ENCODE results near the gene EPHB1. TPM values are rescaled to one million over a fixed set of nuclear protein-coding genes. Genes with fewer than 3 reads are reported as not detected.

EPHB1 gene
- total RNA-seq, 1 experiment from 2014 or later, result 7.0 TPM

DNA sequence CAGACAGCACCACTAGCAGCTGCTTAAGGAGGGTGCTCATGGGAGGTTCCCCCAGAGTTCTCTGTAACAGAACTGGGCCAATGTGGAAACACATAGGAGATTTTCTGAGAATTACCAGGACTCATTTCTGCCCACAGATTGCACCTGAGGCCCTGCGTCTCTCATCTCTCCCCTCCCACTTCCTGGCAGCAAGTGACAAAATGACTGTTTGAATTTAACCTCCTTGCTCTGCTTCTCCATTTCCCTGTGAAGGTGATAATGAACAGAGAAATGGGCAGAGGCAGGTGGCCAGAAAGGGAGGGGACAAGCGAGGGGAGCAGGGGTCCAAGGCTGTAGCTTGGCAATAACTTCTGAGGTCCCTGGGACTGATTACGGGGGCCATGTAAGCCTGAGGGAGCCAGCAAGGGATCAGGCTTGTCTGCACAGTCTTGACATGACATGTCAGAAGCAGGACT lies 8.0 kb downstream of the EPHB1 start (continued):
- TF ChIP-seq, protein P1, sequence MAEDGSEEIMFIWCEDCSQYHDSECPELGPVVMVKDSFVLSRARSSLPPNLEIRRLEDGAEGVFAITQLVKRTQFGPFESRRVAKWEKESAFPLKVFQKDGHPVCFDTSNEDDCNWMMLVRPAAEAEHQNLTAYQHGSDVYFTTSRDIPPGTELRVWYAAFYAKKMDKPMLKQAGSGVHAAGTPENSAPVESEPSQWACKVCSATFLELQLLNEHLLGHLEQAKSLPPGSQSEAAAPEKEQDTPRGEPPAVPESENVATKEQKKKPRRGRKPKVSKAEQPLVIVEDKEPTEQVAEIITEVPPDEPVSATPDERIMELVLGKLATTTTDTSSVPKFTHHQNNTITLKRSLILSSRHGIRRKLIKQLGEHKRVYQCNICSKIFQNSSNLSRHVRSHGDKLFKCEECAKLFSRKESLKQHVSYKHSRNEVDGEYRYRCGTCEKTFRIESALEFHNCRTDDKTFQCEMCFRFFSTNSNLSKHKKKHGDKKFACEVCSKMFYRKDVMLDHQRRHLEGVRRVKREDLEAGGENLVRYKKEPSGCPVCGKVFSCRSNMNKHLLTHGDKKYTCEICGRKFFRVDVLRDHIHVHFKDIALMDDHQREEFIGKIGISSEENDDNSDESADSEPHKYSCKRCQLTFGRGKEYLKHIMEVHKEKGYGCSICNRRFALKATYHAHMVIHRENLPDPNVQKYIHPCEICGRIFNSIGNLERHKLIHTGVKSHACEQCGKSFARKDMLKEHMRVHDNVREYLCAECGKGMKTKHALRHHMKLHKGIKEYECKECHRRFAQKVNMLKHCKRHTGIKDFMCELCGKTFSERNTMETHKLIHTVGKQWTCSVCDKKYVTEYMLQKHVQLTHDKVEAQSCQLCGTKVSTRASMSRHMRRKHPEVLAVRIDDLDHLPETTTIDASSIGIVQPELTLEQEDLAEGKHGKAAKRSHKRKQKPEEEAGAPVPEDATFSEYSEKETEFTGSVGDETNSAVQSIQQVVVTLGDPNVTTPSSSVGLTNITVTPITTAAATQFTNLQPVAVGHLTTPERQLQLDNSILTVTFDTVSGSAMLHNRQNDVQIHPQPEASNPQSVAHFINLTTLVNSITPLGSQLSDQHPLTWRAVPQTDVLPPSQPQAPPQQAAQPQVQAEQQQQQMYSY (CRISPR knock-in tag; IDR thresholded peaks at IDR 0.05), result no peak
- TF ChIP-seq FOXJ3 (CRISPR knock-in tag; IDR thresholded peaks at IDR 0.05; ENCODE audit: borderline replicate concordance), result no peak
- no peak for TF ChIP-seq JAZF1 (CRISPR knock-in tag; IDR thresholded peaks at IDR 0.05)
- TF ChIP-seq, protein P2, sequence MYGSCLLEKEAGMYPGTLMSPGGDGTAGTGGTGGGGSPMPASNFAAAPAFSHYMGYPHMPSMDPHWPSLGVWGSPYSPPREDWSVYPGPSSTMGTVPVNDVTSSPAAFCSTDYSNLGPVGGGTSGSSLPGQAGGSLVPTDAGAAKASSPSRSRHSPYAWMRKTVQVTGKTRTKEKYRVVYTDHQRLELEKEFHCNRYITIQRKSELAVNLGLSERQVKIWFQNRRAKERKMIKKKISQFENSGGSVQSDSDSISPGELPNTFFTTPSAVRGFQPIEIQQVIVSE (CRISPR knock-in tag; IDR thresholded peaks at IDR 0.05; ENCODE audit: borderline replicate concordance), result no peak
- TF ChIP-seq, protein P3, sequence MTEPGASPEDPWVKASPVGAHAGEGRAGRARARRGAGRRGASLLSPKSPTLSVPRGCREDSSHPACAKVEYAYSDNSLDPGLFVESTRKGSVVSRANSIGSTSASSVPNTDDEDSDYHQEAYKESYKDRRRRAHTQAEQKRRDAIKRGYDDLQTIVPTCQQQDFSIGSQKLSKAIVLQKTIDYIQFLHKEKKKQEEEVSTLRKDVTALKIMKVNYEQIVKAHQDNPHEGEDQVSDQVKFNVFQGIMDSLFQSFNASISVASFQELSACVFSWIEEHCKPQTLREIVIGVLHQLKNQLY (CRISPR knock-in tag; IDR thresholded peaks at IDR 0.05), result no peak

DNA sequence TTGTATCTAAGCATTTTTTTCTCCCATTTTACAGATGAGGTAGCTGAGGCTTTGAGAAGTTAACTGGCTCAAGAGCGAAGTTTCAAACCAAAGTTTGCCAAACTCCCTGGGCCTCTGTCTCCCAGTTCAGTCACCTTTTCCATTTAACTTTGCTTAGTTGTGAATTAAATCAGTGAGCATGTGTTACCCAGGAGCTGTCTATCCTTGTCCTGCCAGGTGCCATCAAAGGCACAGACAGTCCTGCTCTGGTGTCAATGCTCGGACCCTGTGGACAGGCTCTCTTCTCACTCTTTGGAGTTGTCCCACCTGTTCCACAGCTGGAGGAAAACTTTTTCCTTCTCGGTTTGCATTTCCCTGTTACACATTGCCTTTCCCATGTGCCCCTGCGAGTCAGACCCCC lies 8.6 kb downstream of the EPHB1 start:
- TF ChIP-seq TEAD1 (CRISPR knock-in tag; IDR thresholded peaks at IDR 0.05), result no peak
- no peak for TF ChIP-seq ZNF416 (CRISPR knock-in tag; IDR thresholded peaks at IDR 0.05)
- TF ChIP-seq CREM (CRISPR knock-in tag; IDR thresholded peaks at IDR 0.05), result no peak
- TF ChIP-seq, protein P4, sequence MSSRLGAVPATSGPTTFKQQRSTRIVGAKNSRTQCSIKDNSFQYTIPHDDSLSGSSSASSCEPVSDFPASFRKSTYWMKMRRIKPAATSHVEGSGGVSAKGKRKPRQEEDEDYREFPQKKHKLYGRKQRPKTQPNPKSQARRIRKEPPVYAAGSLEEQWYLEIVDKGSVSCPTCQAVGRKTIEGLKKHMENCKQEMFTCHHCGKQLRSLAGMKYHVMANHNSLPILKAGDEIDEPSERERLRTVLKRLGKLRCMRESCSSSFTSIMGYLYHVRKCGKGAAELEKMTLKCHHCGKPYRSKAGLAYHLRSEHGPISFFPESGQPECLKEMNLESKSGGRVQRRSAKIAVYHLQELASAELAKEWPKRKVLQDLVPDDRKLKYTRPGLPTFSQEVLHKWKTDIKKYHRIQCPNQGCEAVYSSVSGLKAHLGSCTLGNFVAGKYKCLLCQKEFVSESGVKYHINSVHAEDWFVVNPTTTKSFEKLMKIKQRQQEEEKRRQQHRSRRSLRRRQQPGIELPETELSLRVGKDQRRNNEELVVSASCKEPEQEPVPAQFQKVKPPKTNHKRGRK (CRISPR knock-in tag; IDR thresholded peaks at IDR 0.05; ENCODE audit: borderline replicate concordance), result no peak
- no peak for TF ChIP-seq SMAD3 (CRISPR knock-in tag; IDR thresholded peaks at IDR 0.05; ENCODE audit: borderline replicate concordance)
- TF ChIP-seq, protein P5, sequence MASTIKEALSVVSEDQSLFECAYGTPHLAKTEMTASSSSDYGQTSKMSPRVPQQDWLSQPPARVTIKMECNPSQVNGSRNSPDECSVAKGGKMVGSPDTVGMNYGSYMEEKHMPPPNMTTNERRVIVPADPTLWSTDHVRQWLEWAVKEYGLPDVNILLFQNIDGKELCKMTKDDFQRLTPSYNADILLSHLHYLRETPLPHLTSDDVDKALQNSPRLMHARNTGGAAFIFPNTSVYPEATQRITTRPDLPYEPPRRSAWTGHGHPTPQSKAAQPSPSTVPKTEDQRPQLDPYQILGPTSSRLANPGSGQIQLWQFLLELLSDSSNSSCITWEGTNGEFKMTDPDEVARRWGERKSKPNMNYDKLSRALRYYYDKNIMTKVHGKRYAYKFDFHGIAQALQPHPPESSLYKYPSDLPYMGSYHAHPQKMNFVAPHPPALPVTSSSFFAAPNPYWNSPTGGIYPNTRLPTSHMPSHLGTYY (CRISPR knock-in tag; IDR thresholded peaks at IDR 0.05), result no peak
- TF ChIP-seq GRHL2 (CRISPR knock-in tag; IDR thresholded peaks at IDR 0.05; ENCODE audit: insufficient replicate concordance, severe bottlenecking), result no peak
- H3K27ac Mint-ChIP-seq, result no peak overlapping the region
- no peaks in the 10 kb centered on the region for H3K36me3 Mint-ChIP-seq
- DNase-seq (ENCODE audit: low spot score) (no peak), ATAC-seq (no peak)
- H3K9me3 Mint-ChIP-seq, result no peaks in the 10 kb centered on the region
- ChIA-PET CTCF (interaction anchor here (0.7 to 1.3 kb wide), 2 partner anchors 8 to 781 kb away, joined by 3 read pairs; partner anchors contain the start of gene EPHB1), POLR2A (no interaction called here)
- H3K27me3 Mint-ChIP-seq (ENCODE audit: low read depth), result peaks cover 6% of the 10 kb centered on the region
- no peak overlapping the region for H3K4me3 Mint-ChIP-seq
- H3K4me1 Mint-ChIP-seq, result peaks cover 25% of the 10 kb centered on the region

DNA sequence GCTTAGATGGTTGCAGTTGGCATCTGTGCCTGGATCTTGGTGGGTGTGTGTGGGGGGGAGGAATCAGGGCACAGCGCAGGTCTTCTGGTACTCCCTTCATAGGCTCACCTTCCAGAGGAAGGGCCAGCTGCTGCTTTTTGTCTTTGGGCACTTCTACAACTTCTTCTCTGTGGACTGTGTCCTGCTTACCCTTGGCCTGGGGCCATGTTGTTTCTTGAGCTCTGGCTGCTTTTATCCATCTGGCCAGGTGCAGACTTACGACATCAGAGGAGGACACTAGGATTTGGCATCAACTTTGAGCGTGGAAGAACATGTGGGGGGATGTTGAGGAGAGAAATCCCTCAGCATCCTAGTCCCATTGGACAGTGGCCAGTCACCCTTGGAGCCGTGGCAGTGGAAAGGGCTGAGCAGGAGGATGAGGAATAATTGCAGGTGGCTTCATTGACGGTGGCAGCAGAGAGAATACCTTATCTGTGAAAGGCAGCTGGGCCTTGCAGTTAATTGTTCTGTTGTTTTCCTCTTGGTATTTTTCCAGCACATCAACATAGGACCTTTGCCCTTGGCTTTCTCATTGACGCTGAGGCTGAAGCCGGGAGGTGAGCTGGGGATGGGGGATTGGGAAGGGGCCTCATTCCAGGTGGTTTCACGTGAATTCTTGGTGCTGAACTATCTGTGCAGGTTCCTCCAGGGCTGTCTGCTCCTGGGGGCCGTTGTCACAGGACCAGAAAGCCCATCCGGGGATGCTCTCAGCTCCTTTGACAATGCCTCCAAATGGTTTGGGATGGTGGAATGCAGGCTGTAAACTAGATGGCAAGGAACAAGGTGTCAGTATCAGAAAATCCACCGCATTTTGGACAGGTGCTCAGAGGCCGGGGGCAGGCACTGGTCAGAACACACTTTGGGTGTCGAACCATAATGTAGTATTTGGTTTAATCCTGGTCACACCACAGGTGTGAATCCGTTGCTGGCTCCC lies 9.7 kb downstream of the EPHB1 start:
- ChIA-PET CTCF (interaction anchor here (0.8 to 1.8 kb wide), 3 partner anchors 9 to 34 kb away, joined by 3 to 5 read pairs (median 4); partner anchors contain the start of gene EPHB1), POLR2A (no interaction called here)
- no peak overlapping the region for H3K4me3 Mint-ChIP-seq
- no peaks in the 10 kb centered on the region for H3K9me3 Mint-ChIP-seq
- ATAC-seq (no peak), DNase-seq (ENCODE audit: low spot score) (no peak)
- H3K27ac Mint-ChIP-seq, result no peak overlapping the region; the same call in 1 of the 2 replicates
- no peaks in the 10 kb centered on the region for H3K36me3 Mint-ChIP-seq
- H3K27me3 Mint-ChIP-seq (ENCODE audit: low read depth), result no peaks in the 10 kb centered on the region; the same call in 1 of the 2 replicates
- H3K4me1 Mint-ChIP-seq, result peaks cover 36% of the 10 kb centered on the region
- TF ChIP-seq ZNF138 (CRISPR knock-in tag; conservative IDR thresholded peaks at IDR 0.05), result no peak
- TF ChIP-seq, protein P6, sequence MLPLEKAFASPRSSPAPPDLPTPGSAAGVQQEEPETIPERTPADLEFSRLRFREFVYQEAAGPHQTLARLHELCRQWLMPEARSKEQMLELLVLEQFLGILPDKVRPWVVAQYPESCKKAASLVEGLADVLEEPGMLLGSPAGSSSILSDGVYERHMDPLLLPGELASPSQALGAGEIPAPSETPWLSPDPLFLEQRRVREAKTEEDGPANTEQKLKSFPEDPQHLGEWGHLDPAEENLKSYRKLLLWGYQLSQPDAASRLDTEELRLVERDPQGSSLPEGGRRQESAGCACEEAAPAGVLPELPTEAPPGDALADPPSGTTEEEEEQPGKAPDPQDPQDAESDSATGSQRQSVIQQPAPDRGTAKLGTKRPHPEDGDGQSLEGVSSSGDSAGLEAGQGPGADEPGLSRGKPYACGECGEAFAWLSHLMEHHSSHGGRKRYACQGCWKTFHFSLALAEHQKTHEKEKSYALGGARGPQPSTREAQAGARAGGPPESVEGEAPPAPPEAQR (CRISPR knock-in tag; IDR thresholded peaks at IDR 0.05), result no peak
- no peak for TF ChIP-seq JAZF1 (CRISPR knock-in tag; IDR thresholded peaks at IDR 0.05)
